Stomach (tissue), 9 donors: ENCODE measurements around the gene B3GNT2. TPM values are rescaled to one million over a fixed set of nuclear protein-coding genes. Genes with fewer than 3 reads are reported as not detected.

ENCODE experiments used
- DNase-seq, 2 donors: peaks; one replicate each; pipeline versions ENCODE4 v3.0.0 to v3.0.0-alpha.2; 2013 to 2019
- H3K27ac ChIP-seq, 5 donors: fragments of 200-600 bp in 4 of 5; sonication (generic) in 4 of 5; one replicate each; pipeline ENCODE4 v1.5.1; 2013 to 2019; ENCODE audit warnings: mild to moderate bottlenecking in 1 of 5, moderate library complexity in 1 of 5
- H3K27me3 ChIP-seq, 3 donors: fragments of 200-600 bp; sonication (generic); one replicate each; pipeline ENCODE4 v1.5.1; 2017 to 2019; ENCODE audit warnings: mixed run types in 1 of 3
- H3K36me3 ChIP-seq, 4 donors: fragments of 200-600 bp; sonication (generic); 1 replicate in 3 of 4; 2 replicates in 1 of 4; pipeline ENCODE4 v1.5.1; 2016 to 2019
- H3K4me1 ChIP-seq, 4 donors: fragments of 200-600 bp; sonication (generic); one replicate each; pipeline ENCODE4 v1.5.1; 2016 to 2019
- H3K4me3 ChIP-seq, 4 donors: fragments of 200-600 bp; sonication (generic) in 3 of 4; one replicate each; pipeline ENCODE4 v1.5.1; 2016 to 2019; ENCODE audit warnings: mild to moderate bottlenecking in 1 of 4
- H3K9me3 ChIP-seq, 4 donors: fragments of 200-600 bp; sonication (generic); one replicate each; pipeline ENCODE4 v1.5.1; 2016 to 2019
- CTCF ChIP-seq, 7 experiments: fragments of 450-650 bp in 4 of 7; fragments of 200-600 bp in 3 of 7; sonication (generic) in 3 of 7; IDR thresholded peaks; one replicate each; pipeline ENCODE4 v1.5.1; 2016 to 2019; ENCODE audit warnings: antibody characterized with exemption in 7 of 7, control low read depth in 2 of 7, mild to moderate bottlenecking in 1 of 7
- EP300 ChIP-seq: sonication (generic); formaldehyde crosslinking; IDR thresholded peaks from one replicate; pipeline ENCODE4 v1.6.1; 2017; ENCODE audit warnings: antibody characterized with exemption
- POLR2A ChIP-seq, 4 donors: fragments of 450-650 bp; IDR thresholded peaks; one replicate each; pipeline ENCODE4 v1.6.1; 2016; ENCODE audit warnings: antibody characterized with exemption in 4 of 4, control low read depth in 2 of 4, mild to moderate bottlenecking in 1 of 4, moderate library complexity in 1 of 4
- POLR2AphosphoS5 ChIP-seq, 3 donors: sonication (generic); formaldehyde crosslinking; IDR thresholded peaks; one replicate each; pipeline ENCODE4 v1.6.1; 2016; ENCODE audit warnings: antibody characterized with exemption in 3 of 3
- WGBS, 5 donors: extraction: QIAGEN DNeasy Blood & Tissue Kit in 3 of 5; methylation state at CpG; one replicate each; pipeline versions ENCODE4 v1.1.5 to v1.1.7; 2013 to 2018; 5-methylcytosine and 5-hydroxymethylcytosine counted together
- intact Hi-C: fragments of 100-400 bp; cut with DNase I; formaldehyde crosslinking; loops from one replicate; pipeline ENCODE4 v1.15.1; 2023; ENCODE audit warnings: low total_unique reads
- polyA plus RNA-seq, 3 donors: library from polyadenylated mRNA; stranded (reverse); fragments of 200-250 nt; gene quantifications; one replicate each; pipeline ENCODE4 v1.2.3, GENCODE V29; 2013
- total RNA-seq, 5 donors: library from RNA; depleted of rRNA; stranded (reverse); fragments of >200 nt; gene quantifications; one replicate each; pipeline versions ENCODE4 v1.1.0 to v1.2.3, GENCODE V29; 2014 to 2016
- donor health status: healthy with polysubstance abuse.
- donor health status: Bipolar disorder and iron deficiency.
- donor health status: healthy.

The B3GNT2 gene
- total and polyA plus RNA-seq, 8 donors, result 6.6 to 62.5 (median 19.6) TPM

DNA sequence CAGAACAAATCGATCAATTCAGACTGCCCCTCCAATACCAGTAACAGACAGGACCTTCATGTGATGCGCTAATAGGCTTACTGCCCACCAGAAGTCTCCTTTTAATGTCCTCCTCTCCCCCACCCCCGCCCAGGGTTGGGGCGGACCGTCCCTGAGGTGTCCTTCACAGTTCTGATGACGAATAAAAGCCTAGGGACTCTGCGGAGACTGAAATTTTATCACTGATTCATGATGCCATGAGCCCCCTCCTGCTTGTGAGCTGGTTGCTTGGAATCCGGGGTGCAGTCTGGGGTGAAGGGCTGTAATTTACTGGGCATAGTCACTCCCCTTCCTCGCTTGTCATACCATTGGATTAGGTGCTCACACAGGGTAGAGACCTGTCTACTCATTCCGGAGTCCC, 42.3 kb downstream of the B3GNT2 start:
- Histone ChIP-seq H3K4me1 (no peaks in the 10 kb centered on the region), H3K27me3 (no peaks in the 10 kb centered on the region), H3K4me3 (no peak overlapping the region), H3K9me3 (no peaks in the 10 kb centered on the region), H3K27ac (no peak overlapping the region), H3K36me3 (no peaks in the 10 kb centered on the region)
- intact Hi-C loops, result no loop called here
- TF ChIP-seq POLR2A (IDR thresholded peaks at IDR 0.05), result no peak
- no peak for TF ChIP-seq CTCF (IDR thresholded peaks at IDR 0.05)
- TF ChIP-seq EP300, result no peak
- TF ChIP-seq POLR2AphosphoS5 (IDR thresholded peaks at IDR 0.05), result no peak
- WGBS, 5 donors, result 90 to 96% (median 94%) methylated on average over 10 of the region's 10 CpGs
- no peak for DNase-seq

- TF ChIP-seq POLR2A (IDR thresholded peaks at IDR 0.05) (no peak), POLR2AphosphoS5 (IDR thresholded peaks at IDR 0.05) (no peak), CTCF (IDR thresholded peaks at IDR 0.05) (no peak)
- 91 to 93% (median 92%) methylated on average over 9 of the region's 9 CpGs for WGBS, 5 donors
- Histone ChIP-seq H3K36me3 (no peaks in the 10 kb centered on the region), H3K27me3 (no peaks in the 10 kb centered on the region), H3K9me3 (no peaks in the 10 kb centered on the region), H3K4me1 (no peaks in the 10 kb centered on the region), H3K4me3 (no peak overlapping the region), H3K27ac (no peak overlapping the region)
- intact Hi-C loops, result no loop called here
- DNase-seq, result no peak
Observed at GRCh38 chr2:62240546-62240945, 44.6 kb downstream of the B3GNT2 start.

DNA sequence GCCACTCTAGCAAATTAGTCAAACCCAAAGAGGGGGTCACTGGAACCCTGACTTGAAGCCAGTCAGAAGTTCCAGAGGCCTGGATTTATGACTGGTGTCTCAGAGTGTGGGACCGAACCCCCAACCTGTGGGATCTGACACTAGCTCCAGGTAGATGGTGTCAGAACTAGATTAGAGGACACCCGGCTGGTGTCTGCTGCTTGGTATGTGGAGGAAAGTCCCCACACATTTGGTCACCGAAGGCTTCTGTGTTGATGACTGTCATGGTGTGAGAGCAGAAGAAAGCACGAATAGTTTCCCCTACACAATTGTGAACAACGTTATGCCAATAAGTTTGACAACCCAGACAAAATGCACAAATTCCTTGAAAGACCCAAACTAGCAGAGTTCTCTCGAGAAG, 48.1 kb downstream of the B3GNT2 start:
- Histone ChIP-seq H3K36me3 (no peaks in the 10 kb centered on the region), H3K4me1 (no peaks in the 10 kb centered on the region), H3K9me3 (no peaks in the 10 kb centered on the region), H3K27me3 (no peaks in the 10 kb centered on the region), H3K27ac (no peak overlapping the region), H3K4me3 (no peak overlapping the region)
- no peak for DNase-seq
- 88 to 94% (median 92%) methylated on average over 6 of the region's 6 CpGs for WGBS, 5 donors
- intact Hi-C loops, result no loop called here
- TF ChIP-seq POLR2AphosphoS5 (IDR thresholded peaks at IDR 0.05), result no peak
- no peak for TF ChIP-seq CTCF (IDR thresholded peaks at IDR 0.05)
- TF ChIP-seq EP300, result no peak
- no peak for TF ChIP-seq POLR2A (IDR thresholded peaks at IDR 0.05)

DNA sequence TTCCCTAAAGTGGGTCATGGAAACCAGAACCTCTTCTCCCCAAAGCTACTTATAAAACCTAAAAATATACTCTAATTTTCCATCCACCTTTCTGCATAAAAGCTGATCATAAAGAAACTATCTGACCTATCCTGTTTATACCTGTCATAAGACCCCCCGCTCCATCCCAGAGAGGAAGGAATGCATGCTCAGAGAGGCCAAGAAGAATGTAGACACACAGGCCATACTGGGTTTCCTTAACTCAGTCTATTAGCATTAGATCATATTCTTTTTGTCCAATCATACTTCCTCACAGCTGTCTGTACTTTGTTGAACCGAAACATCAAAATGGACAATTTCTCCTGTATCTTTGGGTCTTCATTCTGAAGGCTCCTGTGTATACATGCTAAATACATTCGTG, 52.3 kb downstream of the B3GNT2 start:
- TF ChIP-seq POLR2AphosphoS5 (IDR thresholded peaks at IDR 0.05), result no peak
- TF ChIP-seq EP300, result no peak
- no peak for TF ChIP-seq CTCF (IDR thresholded peaks at IDR 0.05)
- no peak for TF ChIP-seq POLR2A (IDR thresholded peaks at IDR 0.05)
- no peak overlapping the region for H3K4me3 ChIP-seq
- intact Hi-C loops, result no loop called here
- WGBS, 5 donors, result 74 to 92% (median 85%) methylated on average over 3 of the region's 3 CpGs
- no peaks in the 10 kb centered on the region for H3K4me1 ChIP-seq
- no peak overlapping the region for H3K27ac ChIP-seq
- H3K36me3 ChIP-seq, result no peaks in the 10 kb centered on the region
- H3K9me3 ChIP-seq, result no peaks in the 10 kb centered on the region
- no peak for DNase-seq
- no peaks in the 10 kb centered on the region for H3K27me3 ChIP-seq
